ENCODE results near the gene RFPL1. TPM values are rescaled to one million over a fixed set of nuclear protein-coding genes. Genes with fewer than 3 reads are reported as not detected.

The RFPL1 gene
- total RNA-seq, 1 donor from 2014 or later, result not detected

GRCh38 chr22:29442976-29443375 lies 4.6 kb downstream of the RFPL1 start:
- no peak for DNase-seq (ENCODE audit: low read depth, low spot score)

GRCh38 chr22:29443452-29443851 lies 5.1 kb downstream of the RFPL1 start:
- DNase-seq (ENCODE audit: low read depth, low spot score), result no peak

- no peak for DNase-seq (ENCODE audit: low read depth, low spot score)
Measured at GRCh38 chr22:29443861-29444792, 5.7 kb downstream of the RFPL1 start.

GRCh38 chr22:29445508-29445907 lies 7.1 kb downstream of the RFPL1 start:
- no peak for DNase-seq (ENCODE audit: low read depth, low spot score)

- no peak for DNase-seq (ENCODE audit: low read depth, low spot score)
Measured at GRCh38 chr22:29447906-29448305, 9.5 kb downstream of the RFPL1 start.

- DNase-seq (ENCODE audit: low read depth, low spot score), result no peak
Measured at GRCh38 chr22:29449296-29449875, 11.0 kb downstream of the RFPL1 start.

GRCh38 chr22:29450222-29450621 lies 11.8 kb downstream of the RFPL1 start:
- DNase-seq (ENCODE audit: low read depth, low spot score), result no peak

GRCh38 chr22:29451863-29452262 lies 13.5 kb downstream of the RFPL1 start:
- DNase-seq (ENCODE audit: low read depth, low spot score), result no peak

GRCh38 chr22:29454276-29454675 lies 15.9 kb downstream of the RFPL1 start:
- DNase-seq (ENCODE audit: low read depth, low spot score), result no peak

GRCh38 chr22:29456211-29456671 lies 17.9 kb downstream of the RFPL1 start:
- no peak for DNase-seq (ENCODE audit: low read depth, low spot score)

GRCh38 chr22:29457730-29458129 lies 19.3 kb downstream of the RFPL1 start:
- no peak for DNase-seq (ENCODE audit: low read depth, low spot score)

- DNase-seq (ENCODE audit: low read depth, low spot score), result no peak
Measured at GRCh38 chr22:29458551-29458950, 20.2 kb downstream of the RFPL1 start.

- DNase-seq (ENCODE audit: low read depth, low spot score), result no peak
Measured at GRCh38 chr22:29459773-29460172, 21.4 kb downstream of the RFPL1 start.

GRCh38 chr22:29461263-29461662 lies 22.9 kb downstream of the RFPL1 start:
- no peak for DNase-seq (ENCODE audit: low read depth, low spot score)

GRCh38 chr22:29463629-29464028 lies 25.2 kb downstream of the RFPL1 start:
- DNase-seq (ENCODE audit: low read depth, low spot score), result no peak

GRCh38 chr22:29464581-29464980 lies 26.2 kb downstream of the RFPL1 start:
- no peak for DNase-seq (ENCODE audit: low read depth, low spot score)

GRCh38 chr22:29469755-29470154 lies 31.4 kb downstream of the RFPL1 start:
- DNase-seq (ENCODE audit: low read depth, low spot score), result no peak

GRCh38 chr22:29470159-29470855 lies 31.9 kb downstream of the RFPL1 start:
- DNase-seq (ENCODE audit: low read depth, low spot score), result no peak

- no peak for DNase-seq (ENCODE audit: low read depth, low spot score)
Measured at GRCh38 chr22:29473001-29473400, 34.6 kb downstream of the RFPL1 start.

- DNase-seq (ENCODE audit: low read depth, low spot score), result no peak
Measured at GRCh38 chr22:29475550-29475949, 37.2 kb downstream of the RFPL1 start.

GRCh38 chr22:29476116-29476515 lies 37.7 kb downstream of the RFPL1 start:
- DNase-seq (ENCODE audit: low read depth, low spot score), result no peak

- DNase-seq (ENCODE audit: low read depth, low spot score), result no peak
Measured at GRCh38 chr22:29477723-29478318, 39.4 kb downstream of the RFPL1 start.

Measured in pulmonary artery endothelial cell (primary cell).